ENCODE measurements around the gene CRYZL1.

- no peak for TF ChIP-seq NFIC (IDR thresholded peaks at IDR 0.05)
- TF ChIP-seq EP300 (IDR thresholded peaks at IDR 0.05; ENCODE audit: borderline replicate concordance) = no peak
- no peak for TF ChIP-seq RAD21 (IDR thresholded peaks at IDR 0.05; ENCODE audit: low read depth)
- TF ChIP-seq YY1 (IDR thresholded peaks at IDR 0.05; ENCODE audit: low read depth) = no peak
- no peak for TF ChIP-seq TCF12 (IDR thresholded peaks at IDR 0.05; ENCODE audit: low read depth)
- TF ChIP-seq ZBTB7A (IDR thresholded peaks at IDR 0.05; ENCODE audit: low read depth) = no peak
- TF ChIP-seq TEAD4 (IDR thresholded peaks at IDR 0.05) = no peak
- no peak for TF ChIP-seq FOXM1 (IDR thresholded peaks at IDR 0.05; ENCODE audit: borderline replicate concordance, low read depth)
- no peak for TF ChIP-seq TAF1 (IDR thresholded peaks at IDR 0.05; ENCODE audit: low read depth)
- TF ChIP-seq REST (IDR thresholded peaks at IDR 0.05; ENCODE audit: low read depth) = no peak
- TF ChIP-seq CREB1 (IDR thresholded peaks at IDR 0.05; ENCODE audit: low read depth) = no peak
- no peak for TF ChIP-seq MAX (IDR thresholded peaks at IDR 0.05)
- TF ChIP-seq USF1 (IDR thresholded peaks at IDR 0.05) = no peak
- TF ChIP-seq EGR1 (IDR thresholded peaks at IDR 0.05) = no peak
These were observed 33.0 kb downstream of the CRYZL1 start for GRCh38 chr21:33608559-33608958.

All from Ishikawa (cell line).